Thoracic aorta (tissue), 2 donors: ENCODE data around the gene AMFR. TPM values are rescaled to one million over a fixed set of nuclear protein-coding genes. Genes with fewer than 3 reads are reported as not detected.

Experiments
- ATAC-seq: fragments of 150-250 bp; one replicate; pipeline ENCODE4 v1.8.0; 2017; ENCODE audit warnings: low read depth; ENCODE audit not compliant: insufficient number of reproducible peaks, low FRiP score
- DNase-seq: peaks from one replicate; pipeline ENCODE4 v3.0.0-alpha.2; 2020; ENCODE audit warnings: low spot score
- H3K27ac ChIP-seq, 2 donors: fragments of 200-600 bp; sonication (generic); 1 replicate in 1 of 2; 2 replicates in 1 of 2; pipeline ENCODE4 v1.5.1; 2016; ENCODE audit warnings: mild to moderate bottlenecking in 2 of 2, moderate library complexity in 2 of 2
- H3K27me3 ChIP-seq: fragments of 200-600 bp; sonication (generic); replicated peaks from 2 replicates; pipeline ENCODE4 v1.6.0; 2016; ENCODE audit warnings: mild to moderate bottlenecking; ENCODE audit not compliant: insufficient read depth
- H3K36me3 ChIP-seq: fragments of 200-600 bp; sonication (generic); one replicate; pipeline ENCODE4 v1.5.1; 2016
- H3K4me1 ChIP-seq, 2 donors: fragments of 200-600 bp; sonication (generic); 1 replicate in 1 of 2; 2 replicates in 1 of 2; pipeline versions ENCODE4 v1.5.1 to v1.6.0; 2016; ENCODE audit warnings: low read depth in 2 of 2, mild to moderate bottlenecking in 1 of 2; ENCODE audit not compliant: control insufficient read depth in 1 of 2
- H3K4me3 ChIP-seq: fragments of 200-600 bp; sonication (generic); 2 replicates; pipeline ENCODE4 v1.5.1; 2016; ENCODE audit warnings: mild to moderate bottlenecking
- H3K9me3 ChIP-seq: fragments of 200-600 bp; sonication (generic); 2 replicates; pipeline ENCODE4 v1.5.1; 2016
- total RNA-seq, 2 donors: library from RNA; depleted of rRNA; stranded (reverse); fragments of >200 nt; gene quantifications; one replicate each; pipeline versions ENCODE4 v1.1.0 to v1.2.3, GENCODE V29; 2016
- TF ChIP-seq, protein P1 (sequence below): fragments of 200-600 bp; sonication (generic); IDR thresholded peaks from one replicate; pipeline ENCODE4 v1.5.1; 2019; ENCODE audit warnings: antibody characterized with exemption

The AMFR gene
- 100 to 1,000 TPM; 153 to 209 TPM for total RNA-seq

GRCh38 chr16:56425439-56425832 is at the start of gene AMFR:
TSS of gene AMFR (minus strand) at chr16:56425545. CDS start at chr16:56425327, 218 bp downstream.
- H3K4me3 ChIP-seq, result peak within 1 kb of the TSS; percentile 98
- peak; percentile 93 for ATAC-seq
- H3K9me3 ChIP-seq, result no peaks in the 10 kb centered on the region

DNA sequence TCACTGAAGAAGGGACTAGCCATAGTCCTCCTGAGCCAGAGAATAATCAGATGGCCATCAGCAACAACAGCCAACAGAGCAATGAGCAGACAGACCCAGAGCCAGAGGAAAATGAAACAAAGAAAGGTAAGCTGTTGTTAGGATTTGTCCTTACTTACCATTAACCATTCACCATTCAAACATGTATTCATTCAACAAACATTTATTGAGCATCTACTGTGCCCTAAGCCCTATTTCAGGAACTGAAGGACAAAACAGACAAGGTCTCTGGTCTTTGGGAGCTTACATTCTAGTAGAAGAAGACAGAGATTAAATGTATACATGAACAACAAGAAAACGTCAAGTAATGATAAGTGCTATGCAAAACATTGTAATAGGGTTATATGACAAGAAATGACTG is 45.3 kb upstream of the AMFR start:
- Histone ChIP-seq H3K27me3 (no peaks in the 10 kb centered on the region), H3K27ac (no peak overlapping the region), H3K36me3 (peaks cover 82% of the 10 kb centered on the region), H3K9me3 (no peaks in the 10 kb centered on the region), H3K4me1 (no peaks in the 10 kb centered on the region), H3K4me3 (no peak overlapping the region)
- ATAC-seq (no peak), DNase-seq (no peak)
- TF ChIP-seq, protein P1, sequence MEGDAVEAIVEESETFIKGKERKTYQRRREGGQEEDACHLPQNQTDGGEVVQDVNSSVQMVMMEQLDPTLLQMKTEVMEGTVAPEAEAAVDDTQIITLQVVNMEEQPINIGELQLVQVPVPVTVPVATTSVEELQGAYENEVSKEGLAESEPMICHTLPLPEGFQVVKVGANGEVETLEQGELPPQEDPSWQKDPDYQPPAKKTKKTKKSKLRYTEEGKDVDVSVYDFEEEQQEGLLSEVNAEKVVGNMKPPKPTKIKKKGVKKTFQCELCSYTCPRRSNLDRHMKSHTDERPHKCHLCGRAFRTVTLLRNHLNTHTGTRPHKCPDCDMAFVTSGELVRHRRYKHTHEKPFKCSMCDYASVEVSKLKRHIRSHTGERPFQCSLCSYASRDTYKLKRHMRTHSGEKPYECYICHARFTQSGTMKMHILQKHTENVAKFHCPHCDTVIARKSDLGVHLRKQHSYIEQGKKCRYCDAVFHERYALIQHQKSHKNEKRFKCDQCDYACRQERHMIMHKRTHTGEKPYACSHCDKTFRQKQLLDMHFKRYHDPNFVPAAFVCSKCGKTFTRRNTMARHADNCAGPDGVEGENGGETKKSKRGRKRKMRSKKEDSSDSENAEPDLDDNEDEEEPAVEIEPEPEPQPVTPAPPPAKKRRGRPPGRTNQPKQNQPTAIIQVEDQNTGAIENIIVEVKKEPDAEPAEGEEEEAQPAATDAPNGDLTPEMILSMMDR, result no peak

More at GRCh38 chr16:56425439-56425832, at the start of gene AMFR:
- Histone ChIP-seq H3K27me3 (no peaks in the 10 kb centered on the region), H3K27ac (peak within 1 kb of the TSS; percentile 83 to 93), H3K4me1 (peaks cover 26 to 27% of the 10 kb centered on the region in 2 donors), H3K36me3 (peaks cover 3% of the 10 kb centered on the region)
- TF ChIP-seq, protein P1, result peak; percentile 44
- no peak for DNase-seq

GRCh38 chr16:56470232-56470631 is 44.9 kb upstream of the AMFR start:
- H3K9me3 ChIP-seq, result no peaks in the 10 kb centered on the region
- ATAC-seq (no peak), DNase-seq (no peak)
- no peak overlapping the region for H3K4me3 ChIP-seq
- H3K27me3 ChIP-seq, result no peaks in the 10 kb centered on the region
- no peak overlapping the region for H3K27ac ChIP-seq
- TF ChIP-seq, protein P1, result no peak
- no peaks in the 10 kb centered on the region for H3K4me1 ChIP-seq
- H3K36me3 ChIP-seq, result peaks cover 79% of the 10 kb centered on the region

- TF ChIP-seq, protein P1, result no peak
- DNase-seq (no peak), ATAC-seq (no peak)
- no peak overlapping the region for H3K27ac ChIP-seq
- H3K36me3 ChIP-seq, result peaks cover 74% of the 10 kb centered on the region
- H3K4me1 ChIP-seq, result no peaks in the 10 kb centered on the region
- no peaks in the 10 kb centered on the region for H3K9me3 ChIP-seq
- no peak overlapping the region for H3K4me3 ChIP-seq
- H3K27me3 ChIP-seq, result no peaks in the 10 kb centered on the region
These were observed 44.4 kb upstream of the AMFR start for GRCh38 chr16:56469748-56470147.

GRCh38 chr16:56468800-56469199 is 43.5 kb upstream of the AMFR start:
- TF ChIP-seq, protein P1, result no peak
- Histone ChIP-seq H3K9me3 (no peaks in the 10 kb centered on the region), H3K4me3 (no peak overlapping the region), H3K27ac (no peak overlapping the region), H3K27me3 (no peaks in the 10 kb centered on the region), H3K4me1 (no peaks in the 10 kb centered on the region), H3K36me3 (peaks cover 68% of the 10 kb centered on the region)
- DNase-seq, result no peak
- ATAC-seq, result no peak
